GM12873 (cell line): ENCODE measurements around the gene NLRC3.

Source experiments
- CTCF ChIP-seq: IDR thresholded peaks from 2 replicates; pipeline ENCODE4 v1.5.1; 2012; ENCODE audit warnings: low read depth, mild to moderate bottlenecking, moderate library complexity, low read length, control low read depth; ENCODE audit not compliant: insufficient read depth; ENCODE audit errors: missing control alignments

The NLRC3 gene

GRCh38 chr16:3549906-3550305 lies 27.3 kb downstream of the NLRC3 start:
- no peak for TF ChIP-seq CTCF

GRCh38 chr16:3548859-3549258 lies 28.3 kb downstream of the NLRC3 start:
- TF ChIP-seq CTCF, result no peak

GRCh38 chr16:3548445-3548844 lies 28.8 kb downstream of the NLRC3 start:
- no peak for TF ChIP-seq CTCF

- no peak for TF ChIP-seq CTCF
These were observed 30.1 kb downstream of the NLRC3 start for GRCh38 chr16:3546986-3547682.

GRCh38 chr16:3542601-3543373 lies 34.4 kb downstream of the NLRC3 start:
- TF ChIP-seq CTCF, result no peak

GRCh38 chr16:3541527-3542155 lies 35.6 kb downstream of the NLRC3 start:
- TF ChIP-seq CTCF, result no peak

- TF ChIP-seq CTCF, result no peak
These were observed 39.0 kb downstream of the NLRC3 start for GRCh38 chr16:3538222-3538621.
